Osteoblast (primary cell): Measurements from ENCODE around the gene NVL. TPM values are rescaled to one million over a fixed set of nuclear protein-coding genes. Genes with fewer than 3 reads are reported as not detected.
"Not testable (repeated sequence)": the region's sequence is repeated elsewhere in the genome, so short reads cannot be mapped to it uniquely, and the experiment has no call there.

ENCODE experiments used
- DNase-seq: peaks from one replicate; pipeline ENCODE4 v3.0.0; 2011; ENCODE audit warnings: low spot score, mixed read lengths; ENCODE audit not compliant: insufficient read length; ENCODE audit errors: missing footprints
- H2AFZ ChIP-seq: 2 replicates; pipeline ENCODE4 v1.6.0; 2011; ENCODE audit warnings: mild to moderate bottlenecking, low read length
- H3K27ac ChIP-seq: 2 replicates; pipeline ENCODE4 v1.5.1; 2011; ENCODE audit warnings: mild to moderate bottlenecking, low read depth, low read length, moderate library complexity
- H3K27me3 ChIP-seq: 2 replicates; pipeline ENCODE4 v1.6.0; 2012; ENCODE audit warnings: mild to moderate bottlenecking, control low read depth, inconsistent platforms, low read length, moderate library complexity; ENCODE audit not compliant: insufficient read depth
- H3K36me3 ChIP-seq: 2 replicates; pipeline ENCODE4 v1.5.1; 2011; ENCODE audit warnings: mild to moderate bottlenecking, low read length, control low read depth, moderate library complexity; ENCODE audit not compliant: insufficient read depth
- H3K4me1 ChIP-seq: 2 replicates; pipeline ENCODE4 v1.5.1; 2011; ENCODE audit warnings: mild to moderate bottlenecking, low read length, control low read depth, moderate library complexity; ENCODE audit not compliant: insufficient read depth
- H3K4me2 ChIP-seq: 2 replicates; pipeline ENCODE4 v1.6.0; 2011; ENCODE audit warnings: mild to moderate bottlenecking, low read length; ENCODE audit not compliant: insufficient read depth
- H3K4me3 ChIP-seq: fragments of 200-600 bp; sonication (generic); 3 replicates; pipeline ENCODE4 v1.5.1; 2012; ENCODE audit warnings: mild to moderate bottlenecking, low read length, inconsistent platforms; ENCODE audit not compliant: insufficient read depth
- H3K79me2 ChIP-seq: 2 replicates; pipeline ENCODE4 v1.6.0; 2012; ENCODE audit warnings: mild to moderate bottlenecking, low read length, control low read depth, inconsistent platforms; ENCODE audit not compliant: insufficient read depth
- H3K9me3 ChIP-seq: 2 replicates; pipeline ENCODE4 v1.5.1; 2011; ENCODE audit warnings: low read depth, low read length, control low read depth
- H4K20me1 ChIP-seq: 2 replicates; pipeline ENCODE4 v1.6.0; 2012; ENCODE audit warnings: mild to moderate bottlenecking, low read length, control low read depth; ENCODE audit not compliant: insufficient read depth
- total RNA-seq: library from RNA; depleted of rRNA; stranded (reverse); fragments of >200 nt; gene quantifications from 2 replicates; pipeline ENCODE4 v1.2.3, GENCODE V29; 2012
- TF ChIP-seq, protein P1 (sequence below): IDR thresholded peaks from 2 replicates; pipeline ENCODE4 v1.5.1; 2011; ENCODE audit warnings: mild to moderate bottlenecking, low read depth, low read length, moderate library complexity; ENCODE audit errors: extremely low read depth

Gene NVL
- total RNA-seq, 1 donor = 20.6 TPM

DNA sequence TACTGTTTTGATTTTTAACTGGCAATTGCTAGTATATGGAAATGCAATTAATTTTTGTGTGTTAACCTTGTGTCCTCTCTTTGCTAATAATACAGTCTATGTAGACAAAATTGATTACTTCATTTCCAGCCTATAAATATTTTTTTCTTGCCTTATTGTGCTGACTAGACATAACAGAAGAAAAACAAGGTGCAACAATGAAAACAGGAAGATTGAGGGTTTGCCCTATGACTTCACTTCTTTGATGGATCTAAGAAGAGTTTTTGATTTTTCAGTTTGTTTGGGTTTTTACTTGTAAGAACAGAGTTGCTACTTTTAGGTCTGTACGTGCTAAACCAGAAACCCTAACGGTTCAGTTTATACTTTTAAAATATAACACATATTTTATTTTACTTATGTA is 18.2 kb upstream of the NVL start:
- no peak overlapping the region for H3K4me3 ChIP-seq
- no peaks in the 10 kb centered on the region for H3K36me3 ChIP-seq
- H3K4me1 ChIP-seq = no peaks in the 10 kb centered on the region
- no peak for DNase-seq
- H3K4me2 ChIP-seq = no peak overlapping the region
- H3K27ac ChIP-seq = no peak overlapping the region
- no peaks in the 10 kb centered on the region for H3K79me2 ChIP-seq
- H4K20me1 ChIP-seq = no peaks in the 10 kb centered on the region
- no peaks in the 10 kb centered on the region for H3K27me3 ChIP-seq
- TF ChIP-seq, protein P1, sequence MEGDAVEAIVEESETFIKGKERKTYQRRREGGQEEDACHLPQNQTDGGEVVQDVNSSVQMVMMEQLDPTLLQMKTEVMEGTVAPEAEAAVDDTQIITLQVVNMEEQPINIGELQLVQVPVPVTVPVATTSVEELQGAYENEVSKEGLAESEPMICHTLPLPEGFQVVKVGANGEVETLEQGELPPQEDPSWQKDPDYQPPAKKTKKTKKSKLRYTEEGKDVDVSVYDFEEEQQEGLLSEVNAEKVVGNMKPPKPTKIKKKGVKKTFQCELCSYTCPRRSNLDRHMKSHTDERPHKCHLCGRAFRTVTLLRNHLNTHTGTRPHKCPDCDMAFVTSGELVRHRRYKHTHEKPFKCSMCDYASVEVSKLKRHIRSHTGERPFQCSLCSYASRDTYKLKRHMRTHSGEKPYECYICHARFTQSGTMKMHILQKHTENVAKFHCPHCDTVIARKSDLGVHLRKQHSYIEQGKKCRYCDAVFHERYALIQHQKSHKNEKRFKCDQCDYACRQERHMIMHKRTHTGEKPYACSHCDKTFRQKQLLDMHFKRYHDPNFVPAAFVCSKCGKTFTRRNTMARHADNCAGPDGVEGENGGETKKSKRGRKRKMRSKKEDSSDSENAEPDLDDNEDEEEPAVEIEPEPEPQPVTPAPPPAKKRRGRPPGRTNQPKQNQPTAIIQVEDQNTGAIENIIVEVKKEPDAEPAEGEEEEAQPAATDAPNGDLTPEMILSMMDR = no peak
- H3K9me3 ChIP-seq = peaks cover 6% of the 10 kb centered on the region
- no peak overlapping the region for H2AFZ ChIP-seq

DNA sequence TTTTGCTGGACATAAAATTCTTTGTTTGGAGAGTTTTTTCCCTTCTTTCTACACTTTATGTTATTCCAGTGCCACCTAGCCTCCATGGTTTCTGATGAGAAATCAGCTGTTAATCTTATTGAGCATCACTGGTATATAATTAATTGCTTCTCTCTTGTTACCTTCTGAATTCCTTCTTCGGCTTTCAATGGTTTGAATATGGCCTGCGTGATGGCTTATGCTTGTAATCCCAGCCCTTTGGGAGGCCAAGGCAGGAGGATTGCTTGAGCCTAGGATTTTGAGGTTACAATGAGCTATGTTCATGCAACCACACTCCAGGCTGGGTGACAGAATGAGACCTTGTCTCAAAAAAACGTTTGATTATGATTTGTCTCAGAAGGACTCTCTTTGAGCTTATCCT is 13.7 kb upstream of the NVL start:
- Histone ChIP-seq H4K20me1 (no peaks in the 10 kb centered on the region), H3K4me3 (no peak overlapping the region), H3K27ac (no peak overlapping the region), H3K4me1 (no peaks in the 10 kb centered on the region), H3K36me3 (no peaks in the 10 kb centered on the region), H3K9me3 (peaks cover 6% of the 10 kb centered on the region), H2AFZ (no peak overlapping the region), H3K27me3 (peaks cover 3% of the 10 kb centered on the region), H3K79me2 (no peaks in the 10 kb centered on the region), H3K4me2 (no peak overlapping the region)
- no peak for DNase-seq
- TF ChIP-seq, protein P1 = no peak

DNA sequence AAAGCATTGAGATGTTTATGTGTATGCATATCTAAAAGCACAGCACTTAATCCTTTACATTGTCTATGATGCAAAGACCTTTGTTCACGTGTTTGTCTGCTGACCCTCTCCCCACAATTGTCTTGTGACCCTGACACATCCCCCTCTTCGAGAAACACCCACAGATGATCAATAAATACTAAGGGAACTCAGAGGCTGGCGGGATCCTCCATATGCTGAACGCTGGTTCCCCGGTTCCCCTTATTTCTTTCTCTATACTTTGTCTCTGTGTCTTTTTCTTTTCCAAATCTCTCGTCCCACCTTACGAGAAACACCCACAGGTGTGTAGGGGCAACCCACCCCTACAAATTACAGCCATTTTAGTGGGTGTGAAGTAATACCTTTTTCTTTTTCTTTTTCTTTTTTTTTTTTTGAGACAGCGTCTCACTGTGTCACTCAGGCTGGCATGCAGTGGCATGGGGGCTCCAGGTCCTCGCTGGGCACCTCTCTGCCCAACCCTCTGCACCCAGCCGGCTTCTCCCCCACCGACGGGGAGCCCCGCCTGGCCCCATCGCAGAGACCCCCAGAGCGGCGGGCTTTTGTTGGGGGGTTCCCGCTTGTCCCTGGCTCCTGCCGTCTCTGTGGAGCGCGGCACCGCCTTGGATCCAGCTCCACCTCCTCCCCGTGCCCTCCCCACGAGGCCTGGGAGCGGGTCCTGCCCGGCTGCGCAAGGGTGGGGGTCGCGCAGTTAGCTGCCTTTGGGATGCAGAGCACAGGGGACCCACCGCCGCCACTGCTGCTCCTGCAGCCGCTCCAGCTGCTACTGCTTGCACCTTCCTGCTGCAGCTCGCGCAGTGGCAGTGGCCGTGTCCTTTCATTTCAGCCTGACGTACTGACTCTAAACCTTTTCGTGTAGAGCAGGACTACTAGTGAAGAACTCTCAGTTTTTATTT is 10.7 kb upstream of the NVL start:
- not testable (repeated sequence) for H4K20me1 ChIP-seq

DNA sequence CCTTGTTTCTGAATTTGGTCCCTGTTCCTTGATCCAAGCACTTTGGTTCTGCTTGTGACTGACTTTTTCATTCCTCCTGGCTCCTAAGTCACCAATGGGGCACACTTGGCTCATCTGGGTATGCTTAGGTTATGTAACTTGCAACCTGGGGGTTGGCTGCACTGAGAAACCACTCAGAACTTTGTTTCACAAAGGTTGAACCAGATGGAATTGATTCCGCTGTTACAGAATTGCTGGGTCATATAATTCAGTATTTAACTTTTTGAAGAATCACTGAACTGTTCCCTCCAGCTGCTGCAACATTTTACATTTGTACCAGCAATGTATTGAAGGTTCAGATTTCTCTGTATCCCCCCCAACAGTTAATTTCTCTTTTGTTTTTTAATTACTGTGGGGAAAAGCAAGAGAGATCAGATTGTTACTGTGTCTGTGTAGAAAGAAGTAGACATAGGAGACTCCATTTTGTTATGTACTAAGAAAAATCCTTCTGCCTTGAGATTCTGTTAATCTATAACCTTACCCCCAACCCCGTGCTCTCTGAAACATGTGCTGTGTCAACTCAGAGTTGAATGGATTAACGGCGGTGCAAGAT is 9.6 kb upstream of the NVL start:
- H3K27me3 ChIP-seq = peaks cover 3% of the 10 kb centered on the region
- peaks cover 3% of the 10 kb centered on the region for H3K4me1 ChIP-seq
- TF ChIP-seq, protein P1 = no peak
- no peak overlapping the region for H3K4me3 ChIP-seq
- H4K20me1 ChIP-seq = no peaks in the 10 kb centered on the region
- no peak for DNase-seq
- H3K27ac ChIP-seq = no peak overlapping the region
- no peak overlapping the region for H2AFZ ChIP-seq
- no peaks in the 10 kb centered on the region for H3K36me3 ChIP-seq
- H3K4me2 ChIP-seq = no peak overlapping the region
- H3K9me3 ChIP-seq = peaks cover 6% of the 10 kb centered on the region
- no peaks in the 10 kb centered on the region for H3K79me2 ChIP-seq

More for the DNA sequence above, 10.7 kb upstream of the NVL start:
- not testable (repeated sequence) for H3K27me3 ChIP-seq, H3K9me3 ChIP-seq, H3K27ac ChIP-seq, H3K79me2 ChIP-seq, H3K36me3 ChIP-seq, H3K4me1 ChIP-seq
- DNase-seq = peak; percentile 42
- peak overlapping the region; percentile 82 for H3K4me2 ChIP-seq
- peak overlapping the region; percentile 77 for H3K4me3 ChIP-seq
- H2AFZ ChIP-seq = peak overlapping the region; percentile 85
